Calu3 (cell line): ENCODE results near the gene RXFP2. TPM values are rescaled to one million over a fixed set of nuclear protein-coding genes. Genes with fewer than 3 reads are reported as not detected.

ENCODE experiments used
- BruUV-seq: library from RNA; stranded (reverse); fragments of 400-500 nt; replicated peaks from 2 replicates; lab custom pipeline; 2021; lab: Mats Ljungman, UMichigan
- CTCF ChIA-PET: fragments of 300-600 bp; sonication (Branson Sonifier 250); formaldehyde crosslinking; loops from one replicate; lab custom pipeline; 2022; ENCODE audit warnings: antibody characterized with exemption; lab: Charles Lee
- DNase-seq: peaks from one replicate; pipeline ENCODE4 v3.0.0; 2022
- H3K27ac Mint-ChIP-seq: one replicate; pipeline ENCODE4 v1.8.0; 2022; ENCODE audit warnings: mixed read lengths; ENCODE audit not compliant: unreplicated experiment
- H3K27me3 Mint-ChIP-seq: one replicate; pipeline ENCODE4 v1.8.0; 2022; ENCODE audit warnings: mixed read lengths; ENCODE audit not compliant: unreplicated experiment
- H3K36me3 Mint-ChIP-seq: one replicate; pipeline ENCODE4 v1.8.0; 2022; ENCODE audit warnings: mild to moderate bottlenecking, moderate library complexity, mixed read lengths; ENCODE audit not compliant: insufficient read depth, unreplicated experiment
- H3K4me1 Mint-ChIP-seq: one replicate; pipeline ENCODE4 v1.8.0; 2022; ENCODE audit warnings: mild to moderate bottlenecking, low read depth, mixed read lengths; ENCODE audit not compliant: unreplicated experiment
- H3K4me3 Mint-ChIP-seq: one replicate; pipeline ENCODE4 v1.8.0; 2022; ENCODE audit warnings: mild to moderate bottlenecking, low read depth, moderate library complexity, mixed read lengths; ENCODE audit not compliant: unreplicated experiment
- H3K9me3 Mint-ChIP-seq: one replicate; pipeline ENCODE4 v1.8.0; 2022; ENCODE audit warnings: low read depth, mixed read lengths; ENCODE audit not compliant: unreplicated experiment
- intact Hi-C: fragments of 100-400 bp; cut with micrococcal nuclease; formaldehyde crosslinking; loops from one replicate; pipeline ENCODE4 v1.10.0; 2022; ENCODE audit not compliant: unreplicated experiment
- total RNA-seq: library from RNA; stranded (reverse); gene quantifications from 2 replicates; pipeline ENCODE4 v1.2.3, GENCODE V29; 2022
- TF ChIP-seq, protein P1 (sequence below): fragments of 200-600 bp; IDR thresholded peaks from one replicate; pipeline ENCODE4 v1.8.0; 2022; ENCODE audit warnings: antibody characterized with exemption; ENCODE audit not compliant: unreplicated experiment

RXFP2 gene
- total RNA-seq, 1 experiment from 2014 or later = not detected

DNA sequence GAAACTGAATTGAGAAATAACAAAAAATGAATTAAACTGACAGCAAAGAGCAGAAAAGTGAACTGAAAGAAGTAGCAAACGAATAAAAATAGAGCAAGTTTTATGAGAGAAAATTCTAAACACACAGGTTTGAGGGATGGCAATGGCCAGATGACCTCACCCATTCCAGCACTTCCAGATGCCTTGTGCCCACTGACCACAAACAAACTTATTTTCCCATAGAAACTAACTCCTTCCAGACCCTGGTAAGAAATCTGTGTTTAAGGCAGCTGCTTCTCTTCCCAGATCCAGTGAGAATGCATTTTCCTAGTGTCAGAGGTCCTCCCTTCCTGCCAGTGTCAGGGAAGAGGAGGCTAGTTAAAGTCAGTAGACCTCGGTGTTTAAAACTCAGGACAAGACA, 51.7 kb downstream of the RXFP2 start:
- TF ChIP-seq, protein P1, sequence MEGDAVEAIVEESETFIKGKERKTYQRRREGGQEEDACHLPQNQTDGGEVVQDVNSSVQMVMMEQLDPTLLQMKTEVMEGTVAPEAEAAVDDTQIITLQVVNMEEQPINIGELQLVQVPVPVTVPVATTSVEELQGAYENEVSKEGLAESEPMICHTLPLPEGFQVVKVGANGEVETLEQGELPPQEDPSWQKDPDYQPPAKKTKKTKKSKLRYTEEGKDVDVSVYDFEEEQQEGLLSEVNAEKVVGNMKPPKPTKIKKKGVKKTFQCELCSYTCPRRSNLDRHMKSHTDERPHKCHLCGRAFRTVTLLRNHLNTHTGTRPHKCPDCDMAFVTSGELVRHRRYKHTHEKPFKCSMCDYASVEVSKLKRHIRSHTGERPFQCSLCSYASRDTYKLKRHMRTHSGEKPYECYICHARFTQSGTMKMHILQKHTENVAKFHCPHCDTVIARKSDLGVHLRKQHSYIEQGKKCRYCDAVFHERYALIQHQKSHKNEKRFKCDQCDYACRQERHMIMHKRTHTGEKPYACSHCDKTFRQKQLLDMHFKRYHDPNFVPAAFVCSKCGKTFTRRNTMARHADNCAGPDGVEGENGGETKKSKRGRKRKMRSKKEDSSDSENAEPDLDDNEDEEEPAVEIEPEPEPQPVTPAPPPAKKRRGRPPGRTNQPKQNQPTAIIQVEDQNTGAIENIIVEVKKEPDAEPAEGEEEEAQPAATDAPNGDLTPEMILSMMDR = no peak
- no peaks in the 10 kb centered on the region for H3K36me3 Mint-ChIP-seq
- no peak overlapping the region for H3K4me3 Mint-ChIP-seq
- intact Hi-C loops = no loop called here
- BruUV-seq = no TSS peak
- no peak overlapping the region for H3K27ac Mint-ChIP-seq
- CTCF ChIA-PET = no interaction called here
- no peak for DNase-seq
- H3K9me3 Mint-ChIP-seq = no peaks in the 10 kb centered on the region
- no peaks in the 10 kb centered on the region for H3K4me1 Mint-ChIP-seq
- H3K27me3 Mint-ChIP-seq = peaks cover 20% of the 10 kb centered on the region

DNA sequence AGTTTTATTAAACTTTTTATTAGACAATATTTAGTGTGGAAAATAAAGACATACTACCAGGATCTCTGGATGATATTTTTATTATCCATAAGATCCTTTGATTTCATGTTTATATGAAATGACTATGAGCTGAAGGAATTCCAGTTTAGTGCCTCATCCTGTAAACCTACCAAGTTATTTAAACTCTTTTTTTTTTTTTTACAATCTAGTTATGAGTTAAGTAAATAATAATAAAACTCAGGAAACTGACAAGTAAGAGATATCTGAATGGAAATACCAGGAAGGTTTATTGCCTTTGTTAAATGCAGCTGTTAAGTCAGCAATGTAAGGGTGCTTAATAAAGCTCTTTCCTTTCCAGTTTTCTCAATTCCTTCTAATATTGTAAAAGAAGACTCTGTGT, 53.9 kb downstream of the RXFP2 start:
- peaks cover 15% of the 10 kb centered on the region for H3K27me3 Mint-ChIP-seq
- H3K27ac Mint-ChIP-seq = no peak overlapping the region
- no peaks in the 10 kb centered on the region for H3K36me3 Mint-ChIP-seq
- TF ChIP-seq, protein P1 = no peak
- no peaks in the 10 kb centered on the region for H3K9me3 Mint-ChIP-seq
- DNase-seq = no peak
- CTCF ChIA-PET = no interaction called here
- no TSS peak for BruUV-seq
- H3K4me3 Mint-ChIP-seq = no peak overlapping the region
- intact Hi-C loops = no loop called here
- H3K4me1 Mint-ChIP-seq = no peaks in the 10 kb centered on the region

DNA sequence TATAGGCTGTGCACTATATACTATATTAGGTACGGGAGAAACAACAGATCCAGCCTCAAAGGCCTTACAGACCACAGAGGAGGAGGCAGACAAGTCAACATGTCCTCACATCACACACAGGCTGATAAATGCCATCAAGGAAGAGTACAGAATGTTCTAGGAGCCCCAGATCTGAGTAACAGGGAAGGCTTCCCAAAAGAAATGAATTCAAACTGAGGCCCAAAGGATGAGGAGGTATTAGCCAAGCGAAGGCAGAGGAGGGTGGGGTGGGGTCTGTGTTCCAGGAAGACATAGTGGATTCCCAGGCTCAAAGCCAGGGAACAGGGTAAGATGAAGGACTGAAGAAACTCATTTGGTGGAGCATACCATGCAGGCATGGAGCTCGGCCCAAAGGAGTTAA, 55.1 kb downstream of the RXFP2 start:
- intact Hi-C loops = no loop called here
- no peaks in the 10 kb centered on the region for H3K4me1 Mint-ChIP-seq
- TF ChIP-seq, protein P1 = no peak
- no peak overlapping the region for H3K27ac Mint-ChIP-seq
- DNase-seq = no peak
- H3K27me3 Mint-ChIP-seq = peaks cover 15% of the 10 kb centered on the region
- no TSS peak for BruUV-seq
- no peaks in the 10 kb centered on the region for H3K9me3 Mint-ChIP-seq
- CTCF ChIA-PET = no interaction called here
- H3K36me3 Mint-ChIP-seq = no peaks in the 10 kb centered on the region
- no peak overlapping the region for H3K4me3 Mint-ChIP-seq

DNA sequence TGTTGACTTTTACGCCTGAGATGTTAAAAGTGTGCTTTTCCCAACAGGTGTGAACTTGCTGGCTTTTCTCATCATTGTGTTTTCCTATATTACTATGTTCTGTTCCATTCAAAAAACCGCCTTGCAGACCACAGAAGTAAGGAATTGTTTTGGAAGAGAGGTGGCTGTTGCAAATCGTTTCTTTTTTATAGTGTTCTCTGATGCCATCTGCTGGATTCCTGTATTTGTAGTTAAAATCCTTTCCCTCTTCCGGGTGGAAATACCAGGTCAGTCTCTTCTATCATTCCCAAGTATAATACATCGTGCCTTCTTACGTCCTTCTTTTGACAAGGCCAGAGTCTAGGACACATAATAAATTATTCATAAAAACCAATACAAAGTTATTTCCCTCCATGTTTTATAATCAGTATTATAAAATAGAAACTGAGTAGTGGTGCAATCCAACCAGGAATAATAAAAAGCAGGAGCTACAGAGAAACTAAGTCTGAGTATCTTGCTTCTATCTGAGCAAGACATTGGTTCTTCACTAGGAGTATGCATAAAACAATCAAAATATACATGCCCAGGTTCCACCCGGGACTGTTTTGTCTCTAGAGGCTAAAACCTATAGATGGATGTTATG, 57.9 kb downstream of the RXFP2 start:
- TF ChIP-seq, protein P1 = peak; percentile 12
- DNase-seq = peak; percentile 3
- no peaks in the 10 kb centered on the region for H3K4me1 Mint-ChIP-seq
- intact Hi-C loops = loop anchor here (2.0 kb wide), 1 partner anchor 366 kb away; no protein-coding TSS in a partner anchor
- no peak overlapping the region for H3K4me3 Mint-ChIP-seq
- CTCF ChIA-PET = no interaction called here
- no peak overlapping the region for H3K27ac Mint-ChIP-seq
- no TSS peak for BruUV-seq
- H3K36me3 Mint-ChIP-seq = no peaks in the 10 kb centered on the region
- H3K27me3 Mint-ChIP-seq = no peaks in the 10 kb centered on the region
- H3K9me3 Mint-ChIP-seq = no peaks in the 10 kb centered on the region
